GM21390 (cell line): ENCODE results near the gene TSPAN1.
"Not testable (repeated sequence)": the region's sequence is repeated elsewhere in the genome, so short reads cannot be mapped to it uniquely, and the experiment has no call there.

Experiments used
- ATAC-seq: cut with Tn5 transposase; IDR thresholded peaks from one replicate; pipeline ENCODE4 v1.9.1; 2021; ENCODE audit not compliant: unreplicated experiment

The TSPAN1 gene

DNA sequence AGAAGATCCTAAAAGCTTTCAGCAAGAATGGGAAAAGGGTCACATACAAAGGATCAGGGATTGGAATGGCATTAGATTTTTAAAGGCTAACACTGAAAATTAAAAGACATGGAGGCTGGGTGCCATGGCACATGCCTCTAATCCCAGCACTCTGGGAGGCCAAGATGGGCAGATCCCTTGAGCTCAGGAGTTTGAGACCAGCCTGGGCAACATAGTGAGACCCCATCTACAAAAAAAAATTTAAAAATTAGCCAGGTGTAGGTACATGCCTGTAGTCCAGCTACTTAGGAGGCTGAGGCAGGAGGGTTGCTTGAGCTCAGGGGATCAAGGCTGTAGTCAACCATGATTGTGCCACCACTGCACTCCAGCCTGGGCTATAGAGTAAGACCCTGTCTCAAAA, 40.6 kb downstream of the TSPAN1 start:
- ATAC-seq = no peak

DNA sequence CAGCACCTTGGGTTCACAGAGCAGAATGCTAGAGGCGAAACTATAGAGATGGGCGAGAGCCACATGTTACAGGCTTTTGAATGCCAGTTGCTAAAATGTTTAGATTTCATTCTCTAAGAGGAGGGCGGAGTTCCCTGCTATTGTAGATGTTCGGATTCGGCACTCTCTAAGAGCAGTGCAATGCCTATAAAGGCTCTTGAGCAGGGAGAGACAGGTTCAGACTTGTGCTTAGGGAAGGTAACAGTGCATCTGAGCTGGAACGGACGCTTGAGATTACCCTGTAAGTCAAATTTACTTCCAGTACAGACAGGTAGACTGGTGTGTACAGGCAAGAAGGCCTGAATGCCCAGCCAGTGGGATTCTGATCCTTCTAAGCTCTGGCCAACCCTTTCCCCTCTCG, 43.6 kb downstream of the TSPAN1 start:
- no peak for ATAC-seq

DNA sequence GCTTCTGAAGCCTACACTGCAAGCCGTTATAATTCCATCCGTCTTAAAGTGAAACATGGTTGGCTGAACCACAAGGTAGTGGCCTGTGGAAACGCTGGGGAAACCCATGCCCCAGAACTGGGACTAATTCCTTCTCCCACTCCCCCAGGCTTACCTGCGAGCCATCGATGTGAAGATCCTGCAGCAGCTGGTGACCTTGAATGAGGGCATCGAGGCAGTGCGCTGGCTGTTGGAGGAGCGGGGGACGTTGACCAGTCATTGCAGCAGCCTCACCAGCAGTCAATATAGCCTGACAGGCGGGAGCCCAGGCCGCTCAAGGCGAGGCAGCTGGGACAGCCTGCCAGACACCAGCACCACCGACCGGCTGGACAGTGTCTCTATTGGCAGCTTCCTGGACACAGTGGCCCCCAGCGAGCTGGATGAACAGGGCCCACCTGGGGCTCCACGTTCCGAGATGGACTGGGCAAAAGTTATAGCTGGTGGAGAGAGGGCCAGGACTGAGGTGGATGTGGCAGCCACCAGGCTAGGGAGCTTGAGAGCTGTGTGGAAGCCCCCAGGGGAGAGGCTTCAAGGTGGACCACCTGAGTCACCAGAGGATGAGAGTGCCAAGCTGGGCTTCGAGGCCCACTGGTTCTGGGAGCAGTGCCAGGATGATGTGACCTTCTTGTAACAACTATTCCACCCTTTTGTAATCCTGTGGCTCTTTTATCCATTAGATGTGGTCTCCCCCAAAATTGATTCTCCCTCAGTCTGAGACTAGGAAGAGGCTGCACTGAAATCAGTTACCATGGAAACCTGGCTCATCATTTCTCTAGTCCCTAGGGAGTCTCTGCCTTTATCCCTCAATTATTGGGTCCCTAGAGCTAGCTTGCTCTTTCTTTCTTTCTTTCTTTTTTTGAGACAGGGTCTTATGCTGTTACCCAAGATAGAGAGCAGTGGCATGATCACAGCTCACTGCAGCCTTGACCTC, 44.9 kb downstream of the TSPAN1 start:
- ATAC-seq = no peak

DNA sequence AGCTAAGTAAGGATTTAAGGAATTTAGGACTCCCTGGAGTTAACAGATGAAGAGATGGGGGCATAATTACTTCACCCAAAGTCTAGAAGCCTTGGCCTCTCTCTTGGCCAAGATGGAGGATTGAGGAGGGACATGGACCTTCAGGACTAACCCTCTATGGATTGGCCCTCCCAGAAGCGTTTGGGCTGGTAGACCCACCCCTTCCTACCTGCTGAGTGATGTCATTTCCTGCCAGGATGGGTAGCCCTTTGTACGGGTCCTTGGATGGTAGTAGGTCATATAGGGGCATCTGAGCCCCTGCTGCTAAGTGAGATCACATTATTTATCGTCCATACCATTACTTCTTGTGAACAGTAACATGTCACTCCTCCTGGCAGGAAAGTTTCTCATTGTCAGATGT, 45.9 kb downstream of the TSPAN1 start:
- no peak for ATAC-seq

DNA sequence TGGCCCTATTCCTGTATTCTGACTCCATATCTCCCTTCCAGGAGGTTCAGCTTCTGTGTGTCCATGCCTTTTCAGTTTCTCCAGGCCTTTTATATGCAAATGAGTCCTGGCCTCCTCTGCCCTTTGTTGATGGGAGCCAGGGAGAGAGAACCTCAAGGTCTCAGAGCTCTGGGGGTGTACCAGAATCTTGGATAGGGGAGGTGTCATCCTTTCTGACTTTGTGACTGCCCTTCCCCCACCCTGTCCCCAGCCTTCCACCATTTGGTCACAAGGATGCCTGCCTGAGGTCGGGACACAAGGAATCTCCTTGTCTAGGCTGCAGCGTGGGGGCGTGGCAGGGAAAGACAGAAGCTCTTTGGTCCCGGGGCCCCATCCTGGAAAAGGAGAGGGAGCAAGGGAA, 46.9 kb downstream of the TSPAN1 start:
- ATAC-seq = no peak

DNA sequence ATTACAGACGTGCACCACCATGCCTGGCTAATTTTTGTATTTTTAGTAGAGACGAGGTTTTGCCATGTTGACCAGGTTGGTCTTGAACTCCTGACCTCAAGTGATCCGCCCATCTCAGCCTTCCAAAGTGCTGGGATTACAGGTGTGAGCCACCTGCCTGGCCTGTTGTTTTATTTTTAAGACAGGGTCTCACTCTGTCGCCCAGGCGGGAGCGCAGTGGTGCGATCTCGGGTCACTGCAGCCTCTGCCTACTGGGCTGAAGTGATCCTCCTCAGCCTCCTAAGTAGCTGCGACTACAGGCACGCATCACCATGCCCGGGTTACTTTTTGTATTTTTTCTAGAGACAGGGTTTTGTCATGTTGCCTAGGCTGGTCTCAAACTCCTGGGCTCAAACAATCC, 48.2 kb downstream of the TSPAN1 start:
- not testable (repeated sequence) for ATAC-seq

DNA sequence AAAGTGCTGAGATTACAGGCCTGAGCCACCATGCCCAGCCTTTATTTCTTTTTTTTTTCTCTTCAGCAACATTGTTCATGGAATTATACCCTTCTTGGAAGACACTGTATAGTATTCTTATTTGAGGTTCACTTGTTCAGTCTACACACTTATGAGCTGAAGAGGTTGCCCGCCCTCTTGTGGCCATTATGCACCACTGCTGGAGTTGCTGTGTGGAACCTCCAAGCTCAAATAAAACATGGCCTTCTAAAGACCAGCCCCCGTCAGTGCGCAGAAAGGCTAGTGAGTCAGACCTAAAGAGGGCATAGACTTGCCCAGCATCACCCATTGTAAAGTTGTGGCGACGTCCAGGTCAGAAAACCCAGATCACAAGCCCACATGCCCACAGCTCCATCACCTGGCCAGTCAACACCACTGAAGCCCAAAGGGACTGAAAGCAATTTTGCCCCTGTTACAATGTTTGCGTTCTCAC, 48.6 kb downstream of the TSPAN1 start:
- peak; percentile 71 for ATAC-seq

DNA sequence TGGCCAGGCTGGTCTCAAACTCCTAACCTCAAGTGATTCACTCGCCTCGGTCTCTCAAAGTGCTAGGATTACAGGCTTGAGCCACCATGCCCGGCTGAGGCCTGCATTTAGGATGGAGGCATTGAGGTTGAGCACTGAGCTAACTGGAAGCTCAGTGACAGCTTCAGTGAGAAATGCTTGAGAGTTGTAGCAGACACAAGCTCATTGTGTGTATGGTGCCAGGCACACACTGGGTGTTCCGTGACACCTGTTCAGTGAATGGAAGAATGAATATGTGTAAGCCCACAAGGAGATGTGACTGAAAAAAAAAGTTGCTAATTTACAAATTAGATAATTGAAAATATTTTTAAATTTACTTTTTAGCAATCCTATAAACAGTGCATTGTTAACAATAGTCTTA, 50.1 kb downstream of the TSPAN1 start:
- no peak for ATAC-seq

DNA sequence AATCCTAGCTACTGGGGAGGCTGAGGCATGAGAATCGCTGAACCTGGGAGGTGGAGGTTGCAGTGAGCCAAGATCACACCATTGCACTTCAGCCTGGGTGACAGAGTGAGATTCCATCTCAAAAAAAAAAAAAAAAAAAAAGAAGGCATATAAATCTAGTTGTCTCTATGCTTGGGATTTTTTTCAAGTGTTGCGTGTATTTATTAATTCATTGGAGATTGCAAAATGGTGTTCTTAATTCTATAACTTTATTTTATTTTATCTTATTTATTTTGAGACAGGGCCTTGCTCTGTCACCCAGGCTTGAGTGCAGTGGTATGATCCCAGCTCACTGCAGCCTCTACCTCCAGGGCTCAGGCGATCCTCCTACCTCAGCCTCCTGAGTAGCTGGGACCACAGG, 56.3 kb downstream of the TSPAN1 start:
- ATAC-seq = not testable (repeated sequence)
